Esophagus muscularis mucosa (tissue), 4 donors: ENCODE measurements around the gene MAML3.

Experiments used
- EP300 ChIP-seq: sonication (generic); formaldehyde crosslinking; IDR thresholded peaks from one replicate; pipeline ENCODE4 v1.6.1; 2017; ENCODE audit warnings: antibody characterized with exemption
- POLR2A ChIP-seq: fragments of 450-650 bp; IDR thresholded peaks from one replicate; pipeline ENCODE4 v1.6.1; 2017; ENCODE audit warnings: antibody characterized with exemption, moderate library complexity, mild to moderate bottlenecking, low read depth
- TF ChIP-seq, protein P1 (sequence below), 3 experiments: fragments of 200-600 bp in 2 of 3; fragments of 450-650 bp in 1 of 3; sonication (generic) in 2 of 3; IDR thresholded peaks; one replicate each; pipeline ENCODE4 v1.5.1; 2017 to 2019; ENCODE audit warnings: antibody characterized with exemption in 3 of 3, mild to moderate bottlenecking in 2 of 3, moderate library complexity in 1 of 3

DNA sequence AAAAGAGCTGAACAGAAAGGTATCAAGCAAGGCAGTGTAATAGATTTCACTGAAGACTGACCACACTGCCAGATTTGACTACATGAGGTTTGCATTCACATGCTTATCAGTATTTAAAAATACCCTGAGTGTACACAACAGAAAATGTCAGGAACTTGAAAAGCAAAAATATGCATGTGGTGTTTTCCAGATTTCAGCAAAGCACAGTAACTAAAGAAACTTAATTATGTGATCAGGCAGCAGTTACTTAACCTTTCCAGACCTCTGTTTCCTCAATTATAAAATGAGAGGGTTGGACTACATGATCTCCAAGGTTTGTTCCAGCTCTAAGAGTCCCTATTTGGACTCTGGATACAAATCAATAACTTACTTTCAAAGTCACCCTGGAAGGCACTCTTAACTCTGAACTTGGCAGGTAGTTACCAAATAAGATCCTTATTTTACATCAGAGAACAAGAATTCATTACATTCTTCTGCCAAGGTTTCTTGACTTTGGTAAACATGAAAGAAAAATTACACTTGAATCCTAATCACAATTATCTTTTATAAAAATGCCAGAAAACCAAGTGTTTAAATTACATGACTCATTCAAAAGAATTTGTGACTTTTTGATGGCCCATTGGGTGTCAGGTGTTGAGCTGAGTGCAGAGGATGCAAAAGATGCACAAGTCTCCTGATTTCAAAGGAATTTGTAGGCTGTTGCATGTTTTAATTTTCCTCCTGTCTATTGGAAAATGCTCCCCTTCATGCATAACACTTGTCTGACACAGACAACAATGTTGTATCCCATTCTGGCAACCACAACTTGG lies 246.8 kb downstream of the MAML3 start:
- TF ChIP-seq, protein P1, sequence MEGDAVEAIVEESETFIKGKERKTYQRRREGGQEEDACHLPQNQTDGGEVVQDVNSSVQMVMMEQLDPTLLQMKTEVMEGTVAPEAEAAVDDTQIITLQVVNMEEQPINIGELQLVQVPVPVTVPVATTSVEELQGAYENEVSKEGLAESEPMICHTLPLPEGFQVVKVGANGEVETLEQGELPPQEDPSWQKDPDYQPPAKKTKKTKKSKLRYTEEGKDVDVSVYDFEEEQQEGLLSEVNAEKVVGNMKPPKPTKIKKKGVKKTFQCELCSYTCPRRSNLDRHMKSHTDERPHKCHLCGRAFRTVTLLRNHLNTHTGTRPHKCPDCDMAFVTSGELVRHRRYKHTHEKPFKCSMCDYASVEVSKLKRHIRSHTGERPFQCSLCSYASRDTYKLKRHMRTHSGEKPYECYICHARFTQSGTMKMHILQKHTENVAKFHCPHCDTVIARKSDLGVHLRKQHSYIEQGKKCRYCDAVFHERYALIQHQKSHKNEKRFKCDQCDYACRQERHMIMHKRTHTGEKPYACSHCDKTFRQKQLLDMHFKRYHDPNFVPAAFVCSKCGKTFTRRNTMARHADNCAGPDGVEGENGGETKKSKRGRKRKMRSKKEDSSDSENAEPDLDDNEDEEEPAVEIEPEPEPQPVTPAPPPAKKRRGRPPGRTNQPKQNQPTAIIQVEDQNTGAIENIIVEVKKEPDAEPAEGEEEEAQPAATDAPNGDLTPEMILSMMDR (IDR thresholded peaks at IDR 0.05) = no peak
- TF ChIP-seq EP300 (no peak), POLR2A (no peak)
